Measurements from ENCODE around the gene SEC62.

Gene SEC62, protein sequence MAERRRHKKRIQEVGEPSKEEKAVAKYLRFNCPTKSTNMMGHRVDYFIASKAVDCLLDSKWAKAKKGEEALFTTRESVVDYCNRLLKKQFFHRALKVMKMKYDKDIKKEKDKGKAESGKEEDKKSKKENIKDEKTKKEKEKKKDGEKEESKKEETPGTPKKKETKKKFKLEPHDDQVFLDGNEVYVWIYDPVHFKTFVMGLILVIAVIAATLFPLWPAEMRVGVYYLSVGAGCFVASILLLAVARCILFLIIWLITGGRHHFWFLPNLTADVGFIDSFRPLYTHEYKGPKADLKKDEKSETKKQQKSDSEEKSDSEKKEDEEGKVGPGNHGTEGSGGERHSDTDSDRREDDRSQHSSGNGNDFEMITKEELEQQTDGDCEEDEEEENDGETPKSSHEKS

DNA sequence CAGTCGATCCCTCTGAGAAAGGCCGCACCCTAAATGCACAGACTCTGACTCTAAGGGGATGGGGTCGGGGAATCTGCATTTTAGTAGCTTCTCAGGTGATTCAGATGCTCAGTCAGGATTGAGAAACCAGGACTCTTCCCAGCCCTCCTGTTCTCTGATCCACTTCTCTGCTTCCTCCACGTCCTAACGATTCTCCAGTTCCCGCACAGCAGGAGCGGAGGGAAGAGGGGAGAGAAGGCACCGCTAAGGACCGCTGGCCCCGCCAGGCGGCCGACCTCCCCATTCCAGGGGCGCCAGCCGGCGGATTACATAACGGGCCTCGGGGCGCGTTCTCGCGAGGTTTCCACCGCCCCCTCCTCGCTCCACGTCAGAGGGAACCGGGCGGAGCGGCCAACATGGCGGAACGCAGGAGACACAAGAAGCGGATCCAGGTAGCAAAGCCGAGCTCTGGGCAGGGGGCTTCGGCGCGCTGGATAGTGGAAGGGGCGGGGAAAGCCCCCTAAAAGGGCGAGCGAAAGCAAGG, at the start of gene SEC62:
Gene SEC62, plus strand, starts transcription at position 380 of the 523 bp plus-strand sequence. Its CDS starts 16 bp downstream, at position 396.
- peak; percentile 97 for DNase-seq

DNA sequence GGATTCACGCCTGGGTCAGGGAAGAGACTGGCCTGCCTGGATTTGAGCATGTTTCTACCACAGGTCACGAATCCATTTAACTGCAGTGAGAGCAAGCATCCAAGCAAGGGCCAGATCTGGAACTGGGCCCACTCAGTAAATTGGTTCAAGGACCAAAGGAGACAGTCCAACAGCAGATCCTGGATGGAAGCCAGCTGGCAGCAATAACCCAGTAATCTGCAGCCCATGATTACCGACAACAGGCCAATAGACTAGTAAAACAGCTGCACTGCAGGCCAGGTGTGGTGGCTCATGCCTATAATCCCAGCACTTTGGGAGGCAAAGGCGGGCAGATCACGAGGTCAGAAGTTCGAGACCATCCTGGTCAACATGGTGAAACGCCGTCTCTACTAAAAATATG, 43.4 kb upstream of the SEC62 start:
- peak; percentile 95 to 99 for DNase-seq

DNA sequence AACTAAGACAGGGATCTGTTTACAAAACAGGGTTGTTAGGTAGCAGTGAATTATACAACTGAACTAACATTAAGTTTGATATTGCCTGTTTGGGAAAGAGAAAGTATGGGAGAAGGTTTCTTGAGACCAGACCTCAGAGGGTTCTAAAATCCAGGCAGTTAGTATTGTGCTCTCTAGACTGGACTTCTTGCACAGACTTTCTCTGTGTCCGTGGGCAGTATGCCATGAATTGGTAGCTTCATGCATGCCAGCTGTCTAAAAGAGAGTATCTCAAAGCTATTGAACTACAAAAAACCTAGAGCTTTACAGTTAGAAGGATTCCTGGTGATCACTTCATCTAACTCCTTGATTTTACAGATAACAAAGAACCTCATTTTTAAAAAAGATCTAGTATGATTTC, 42.8 kb upstream of the SEC62 start:
- no peak for DNase-seq

DNA sequence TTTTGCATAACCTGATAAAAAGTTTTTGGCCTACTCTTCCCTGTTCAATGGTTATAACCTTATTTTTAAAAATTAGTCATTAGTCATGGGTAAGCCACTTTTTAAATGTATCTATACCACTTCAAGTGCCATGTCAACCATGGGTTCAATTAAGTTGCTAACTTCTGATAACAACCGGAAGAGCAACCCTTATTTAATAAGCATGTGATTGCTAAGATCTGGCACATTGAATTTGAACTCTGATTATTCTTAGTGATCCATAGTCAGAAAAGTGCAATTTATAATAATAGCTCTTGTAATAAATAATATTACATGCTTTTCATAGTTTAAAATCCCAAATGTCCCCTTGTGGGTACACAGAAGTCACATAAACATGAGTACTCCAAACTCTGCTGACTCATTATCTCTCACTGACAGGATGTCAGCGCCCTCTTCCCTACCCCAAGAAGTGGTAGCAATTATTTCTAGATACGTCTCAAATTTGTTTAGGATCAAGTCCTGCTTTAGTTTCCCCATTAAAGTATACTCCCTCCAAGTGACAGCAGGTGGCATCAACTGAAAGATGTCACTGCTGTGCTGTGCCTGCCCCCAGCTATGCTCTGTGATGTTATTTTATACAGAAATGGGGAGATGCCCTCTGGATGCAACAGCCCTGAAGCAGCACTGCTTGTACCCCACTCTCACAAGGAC, 36.6 kb upstream of the SEC62 start:
- no peak for DNase-seq

DNA sequence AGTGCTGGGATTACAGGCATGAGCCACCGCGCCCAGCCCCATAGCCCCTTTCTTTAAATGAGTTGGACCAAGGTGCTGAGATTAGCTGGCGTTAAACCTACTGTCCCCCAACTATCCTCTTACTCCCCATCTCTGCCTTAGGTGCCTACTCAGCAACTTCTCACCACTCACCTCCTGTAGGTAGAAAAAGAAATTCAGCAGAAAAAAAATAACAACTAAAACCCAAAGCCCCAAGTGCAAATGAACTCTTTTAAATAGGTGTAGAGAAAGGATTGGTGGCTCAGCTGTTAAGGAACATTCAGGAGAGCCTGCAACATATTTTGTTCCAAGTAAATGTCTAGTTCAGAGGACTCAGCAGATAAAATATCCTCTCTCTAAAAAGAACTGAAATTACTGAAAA, 35.8 kb upstream of the SEC62 start:
- DNase-seq, result no peak

DNA sequence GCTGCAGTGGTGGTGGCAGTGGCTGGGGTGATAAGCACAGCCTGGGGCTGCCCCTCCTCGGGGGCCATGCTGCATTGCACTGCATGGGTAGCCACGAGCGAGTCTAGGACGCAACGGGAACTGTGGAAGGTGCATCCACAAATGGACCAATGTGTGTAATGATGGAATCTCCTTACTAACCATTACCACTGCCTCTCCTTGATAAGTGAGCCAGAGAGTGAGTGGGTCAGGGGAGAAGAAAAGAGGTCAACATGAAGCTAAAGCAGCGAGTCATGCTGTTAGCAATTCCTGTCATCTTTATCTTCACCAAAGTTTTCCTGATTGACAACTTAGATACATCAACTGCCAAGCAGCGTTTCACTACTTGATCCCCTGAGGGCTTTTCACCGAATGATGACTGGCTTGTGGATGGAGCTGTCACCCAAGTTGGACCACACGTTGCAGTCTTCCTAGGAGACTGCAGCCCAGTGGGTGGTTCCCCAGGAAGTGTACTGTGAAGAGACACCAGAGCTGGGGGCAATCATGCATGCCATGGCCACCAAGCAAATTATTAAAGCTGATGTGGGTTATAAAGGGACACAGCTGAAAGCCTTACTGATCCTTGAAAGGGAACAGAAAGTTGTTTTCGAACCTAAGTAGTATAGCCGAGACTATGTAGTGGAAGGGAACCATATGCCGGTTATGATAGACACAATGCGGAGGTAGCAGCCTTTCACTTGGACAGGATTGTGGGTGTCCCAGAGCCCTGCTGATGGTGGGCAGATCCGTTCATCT, 34.7 kb upstream of the SEC62 start:
- DNase-seq, result no peak

DNA sequence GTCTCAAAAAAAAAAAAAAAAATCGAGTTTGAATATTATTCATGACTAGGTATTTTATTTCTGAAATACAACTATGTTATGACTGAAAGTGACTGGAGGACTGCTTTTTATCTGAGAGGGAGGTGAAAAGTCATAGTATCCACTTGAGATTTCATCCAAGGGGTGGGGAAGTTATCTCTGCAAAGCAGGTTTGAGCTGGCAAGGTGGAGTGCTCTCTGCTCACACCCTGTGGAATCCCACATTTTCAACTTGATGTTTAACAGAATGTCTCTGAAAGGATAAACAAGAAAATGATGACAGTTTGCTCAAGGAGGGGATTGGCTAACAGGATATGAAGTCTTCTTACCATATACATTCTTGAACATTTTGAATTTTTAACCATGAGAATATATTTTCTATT, 27.3 kb upstream of the SEC62 start:
- DNase-seq, result no peak

DNA sequence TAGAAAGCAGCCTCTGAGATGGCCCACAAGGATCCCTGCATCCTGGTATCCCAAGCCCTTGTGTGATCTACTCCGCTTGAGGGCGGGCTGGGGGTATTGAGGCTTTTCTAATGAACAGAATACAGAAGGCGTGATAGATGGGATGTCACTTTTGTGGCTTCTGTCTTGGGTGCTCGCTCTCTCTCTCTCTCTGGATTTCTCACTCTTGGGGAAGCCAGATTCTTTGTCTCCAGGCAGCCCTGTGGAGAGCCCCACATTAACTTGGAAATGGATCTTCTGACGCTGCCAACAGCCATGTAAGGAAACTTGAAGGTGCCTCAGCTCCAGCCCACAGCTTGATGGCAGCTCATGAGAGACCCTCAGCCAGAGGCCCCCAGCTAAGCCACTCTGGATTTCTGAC, 26.9 kb upstream of the SEC62 start:
- no peak for DNase-seq

DNA sequence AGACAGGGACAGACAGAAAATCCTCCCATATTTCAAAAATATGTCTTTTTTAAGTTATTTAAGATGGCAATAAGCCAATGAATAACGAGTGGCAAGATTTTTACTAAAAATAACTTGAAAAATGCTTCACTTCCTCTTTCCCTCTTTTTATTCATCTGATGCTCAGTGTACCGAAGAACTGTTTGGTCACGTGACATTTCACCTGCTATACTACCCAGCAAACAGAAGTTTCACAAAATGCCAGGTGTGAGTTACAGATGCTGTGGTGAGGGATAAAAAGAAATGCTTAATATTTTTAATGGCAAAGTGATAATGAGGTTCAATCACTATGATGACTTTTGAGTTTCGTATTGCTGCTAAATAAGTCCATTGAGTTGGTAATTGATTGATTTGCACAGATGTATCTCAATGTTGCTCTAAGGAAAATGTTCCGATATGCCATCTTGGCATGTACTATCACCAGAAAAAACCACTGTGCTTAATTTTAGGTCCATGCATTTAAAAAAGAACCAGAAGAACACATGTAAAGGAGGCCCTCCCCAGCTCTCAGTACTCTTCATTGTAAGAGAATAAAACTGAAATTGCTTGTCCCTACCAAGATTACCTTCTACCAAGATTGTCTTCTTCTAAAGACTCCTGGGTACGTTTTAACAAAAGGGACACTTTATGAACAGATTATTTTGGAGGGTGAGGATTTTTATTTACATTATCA, 26.0 kb upstream of the SEC62 start:
- DNase-seq, result peak in 1 of 2 experiments; percentile 15

DNA sequence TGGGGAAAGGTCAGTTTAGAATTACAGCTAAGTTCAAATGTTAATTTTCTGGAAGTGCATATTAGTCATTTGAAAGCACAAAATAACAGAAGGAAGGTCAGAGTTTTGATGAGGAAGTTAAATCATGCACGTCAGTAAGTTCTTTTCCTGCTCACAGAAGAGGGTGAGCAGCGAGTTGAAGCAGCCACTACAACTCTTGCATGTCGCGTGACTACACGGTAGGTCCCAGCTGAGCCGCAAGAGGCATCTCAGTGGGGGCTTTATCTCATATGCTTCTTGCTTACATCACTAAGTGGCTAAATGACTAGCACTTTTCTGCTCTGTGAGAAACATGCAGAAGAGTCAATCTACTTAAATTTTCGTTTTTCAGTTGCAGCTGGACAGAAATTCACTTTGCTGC, 21.3 kb upstream of the SEC62 start:
- no peak for DNase-seq

DNA sequence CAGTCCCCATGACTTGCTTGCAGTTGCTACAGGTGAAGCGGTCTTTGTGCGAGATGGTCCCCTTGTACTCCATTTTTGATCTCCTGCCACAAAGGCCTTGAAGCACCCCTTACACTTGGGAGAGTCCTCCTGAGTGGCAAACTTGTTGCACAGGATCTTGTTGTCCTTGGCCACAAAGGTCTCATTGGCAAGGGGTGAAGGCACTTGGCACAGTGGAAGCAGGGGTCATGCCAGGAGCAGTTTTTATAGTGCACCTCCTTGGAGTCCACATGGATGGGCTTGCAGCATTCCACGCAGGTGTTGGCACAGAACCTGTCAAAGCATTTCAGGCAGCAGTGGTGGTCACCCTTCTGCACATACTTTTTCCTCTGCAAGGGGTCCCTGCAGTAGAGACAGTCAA, 20.3 kb upstream of the SEC62 start:
- DNase-seq, result no peak

DNA sequence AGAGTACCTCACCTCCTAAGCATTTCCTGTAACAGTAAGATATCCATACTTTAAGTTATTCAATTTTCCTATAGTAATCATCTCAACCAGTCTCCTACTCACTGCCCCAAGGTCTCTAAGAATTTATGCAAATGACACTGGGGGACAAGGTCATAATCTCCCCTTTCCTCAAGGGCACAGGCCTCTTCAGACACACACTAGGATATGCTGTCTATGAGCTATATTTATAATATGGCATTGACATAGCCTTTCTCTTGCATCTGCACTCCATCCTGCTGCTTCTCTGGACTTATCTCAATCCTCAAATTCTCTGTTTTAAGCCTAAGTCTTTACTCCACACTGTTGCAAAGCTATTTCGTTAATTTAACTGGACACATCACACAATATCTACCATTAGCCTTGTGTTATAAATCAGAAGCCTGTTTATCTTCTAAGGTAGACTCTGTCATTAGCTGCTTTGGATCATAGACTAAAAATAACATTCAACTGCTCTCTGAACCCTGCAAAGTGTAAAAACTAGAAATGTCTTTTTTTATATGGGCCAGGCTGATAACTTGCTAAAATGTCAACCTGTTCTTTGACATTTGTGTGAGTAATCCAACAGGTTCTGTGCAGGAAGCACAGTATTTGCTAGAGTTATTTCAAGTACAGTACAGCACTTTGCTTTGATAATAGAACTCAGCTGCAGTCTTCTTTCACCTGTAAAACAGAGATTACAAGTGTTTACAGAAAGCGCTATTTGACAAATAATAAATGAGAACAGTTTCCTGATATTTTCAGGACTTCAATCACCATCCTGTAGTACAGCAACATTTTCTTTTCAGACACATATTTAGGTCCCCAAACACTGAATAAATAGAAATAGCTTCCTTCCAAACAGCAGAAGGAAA, 17.8 kb upstream of the SEC62 start:
- peak in 1 of 2 experiments; percentile 61 for DNase-seq

DNA sequence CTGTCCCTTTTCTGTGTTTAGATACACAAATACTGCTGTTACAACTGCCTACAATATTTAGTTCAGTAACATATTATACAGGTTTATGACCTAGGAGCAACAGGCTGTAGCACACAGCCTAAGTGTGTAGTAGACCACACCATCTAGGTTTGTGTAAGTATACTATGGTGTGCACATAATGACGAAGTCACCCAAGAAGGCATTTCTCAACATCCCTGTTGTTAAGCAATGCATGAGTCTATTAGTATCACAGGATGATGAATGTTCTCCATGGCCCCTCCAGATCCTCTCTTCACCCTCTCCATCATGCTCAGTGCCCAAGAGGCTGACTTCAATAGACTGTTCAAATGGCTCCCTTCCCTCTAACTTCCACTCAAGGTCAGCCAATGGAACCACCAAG, 14.6 kb upstream of the SEC62 start:
- DNase-seq, result no peak

DNA sequence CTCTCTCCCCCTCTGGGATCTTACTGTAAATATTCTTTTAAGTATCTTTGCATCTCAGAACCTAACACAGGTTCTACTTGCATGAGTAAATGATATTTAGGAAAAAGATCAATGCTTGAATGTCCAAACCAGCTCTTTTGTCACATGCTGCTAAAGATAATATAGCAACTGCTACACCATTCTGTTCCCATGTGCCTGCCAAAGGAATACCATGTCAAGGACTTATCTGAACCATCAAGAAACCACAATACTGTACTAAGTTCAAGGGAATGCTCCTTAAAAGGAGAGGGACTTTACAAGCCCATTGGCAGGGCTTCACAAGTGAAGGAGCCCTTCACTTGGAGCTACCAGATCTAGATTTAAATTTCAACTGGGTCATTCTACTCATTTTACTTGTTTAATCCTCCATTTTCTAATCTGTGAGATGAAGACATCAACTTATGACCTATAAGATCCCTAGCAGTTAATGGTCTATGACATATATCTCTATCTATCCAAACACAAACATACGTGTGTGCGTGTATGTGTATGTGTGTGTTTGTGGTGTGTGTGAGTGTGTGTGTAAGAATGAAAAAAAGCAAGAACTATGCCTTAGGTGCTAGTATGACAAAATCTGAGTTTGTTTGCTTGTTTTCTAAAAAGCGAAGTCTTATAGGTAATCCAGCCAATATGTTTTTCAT, 13.0 kb upstream of the SEC62 start:
- no peak for DNase-seq

DNA sequence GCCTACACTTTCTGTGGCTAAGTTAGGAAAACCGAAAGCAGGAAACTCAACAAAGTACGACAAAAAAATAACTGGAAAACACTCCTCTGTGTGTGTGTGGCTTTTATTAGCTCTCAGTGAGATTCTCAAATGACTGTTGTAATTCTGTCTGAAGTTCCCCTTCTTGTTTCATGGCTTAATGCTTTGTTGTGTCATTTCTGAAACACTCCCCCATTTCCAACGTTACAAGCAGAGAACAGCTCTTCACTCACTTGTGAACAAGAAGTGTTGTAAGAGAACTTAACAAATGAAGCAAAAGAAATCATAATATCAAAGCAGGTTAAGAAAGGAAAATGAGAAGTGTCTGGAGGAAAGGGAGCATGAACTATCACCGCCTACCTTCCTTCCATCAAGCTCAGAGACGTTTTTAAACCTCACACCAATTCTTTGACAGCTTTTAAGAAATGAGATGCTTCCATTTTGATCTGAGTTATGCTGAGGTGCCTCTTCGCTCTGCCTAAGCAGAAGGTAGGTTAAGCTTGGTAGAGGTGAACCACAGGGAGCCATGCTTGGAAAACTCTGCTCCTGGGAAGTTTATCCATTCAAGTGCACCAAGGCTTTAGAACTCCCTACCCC, 12.4 kb upstream of the SEC62 start:
- no peak for DNase-seq

DNA sequence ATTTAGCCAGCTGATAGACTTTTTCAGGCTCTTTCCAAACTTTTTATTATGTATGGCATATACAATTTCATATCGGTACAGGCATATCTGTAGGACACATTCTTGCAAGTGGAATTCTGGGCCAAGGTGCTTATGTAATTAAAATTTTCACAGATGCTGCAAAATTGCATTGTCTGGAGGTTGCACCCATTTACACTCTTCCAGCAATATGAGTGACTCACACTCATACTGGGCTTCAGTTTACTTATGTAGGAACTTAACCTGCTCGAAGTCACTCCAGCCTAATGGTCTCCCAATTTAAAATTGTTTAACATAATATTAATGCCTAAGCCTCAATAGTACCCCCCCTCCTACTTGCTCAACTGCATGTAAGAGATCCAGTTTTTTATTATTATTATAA, 11.2 kb upstream of the SEC62 start:
- no peak for DNase-seq

DNA sequence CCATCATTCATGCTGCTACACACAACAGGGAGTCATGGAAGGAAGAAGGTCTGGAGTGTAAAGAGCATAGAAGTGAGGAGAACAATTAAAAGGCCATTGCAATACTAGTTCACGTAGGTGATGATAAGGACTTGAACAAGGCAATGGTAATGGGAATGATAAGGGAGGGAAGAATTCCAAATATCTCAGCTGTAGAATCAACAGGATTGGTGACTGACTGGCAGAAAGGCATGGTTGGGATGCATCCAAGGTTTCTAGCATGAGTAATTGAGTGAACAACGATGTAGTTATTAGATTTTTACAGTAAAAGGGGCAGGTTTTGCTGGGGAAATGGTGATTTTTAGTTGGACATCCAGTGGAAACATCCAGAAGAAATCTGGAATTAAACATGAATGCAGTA, 2.4 kb upstream of the SEC62 start:
- DNase-seq, result no peak

DNA sequence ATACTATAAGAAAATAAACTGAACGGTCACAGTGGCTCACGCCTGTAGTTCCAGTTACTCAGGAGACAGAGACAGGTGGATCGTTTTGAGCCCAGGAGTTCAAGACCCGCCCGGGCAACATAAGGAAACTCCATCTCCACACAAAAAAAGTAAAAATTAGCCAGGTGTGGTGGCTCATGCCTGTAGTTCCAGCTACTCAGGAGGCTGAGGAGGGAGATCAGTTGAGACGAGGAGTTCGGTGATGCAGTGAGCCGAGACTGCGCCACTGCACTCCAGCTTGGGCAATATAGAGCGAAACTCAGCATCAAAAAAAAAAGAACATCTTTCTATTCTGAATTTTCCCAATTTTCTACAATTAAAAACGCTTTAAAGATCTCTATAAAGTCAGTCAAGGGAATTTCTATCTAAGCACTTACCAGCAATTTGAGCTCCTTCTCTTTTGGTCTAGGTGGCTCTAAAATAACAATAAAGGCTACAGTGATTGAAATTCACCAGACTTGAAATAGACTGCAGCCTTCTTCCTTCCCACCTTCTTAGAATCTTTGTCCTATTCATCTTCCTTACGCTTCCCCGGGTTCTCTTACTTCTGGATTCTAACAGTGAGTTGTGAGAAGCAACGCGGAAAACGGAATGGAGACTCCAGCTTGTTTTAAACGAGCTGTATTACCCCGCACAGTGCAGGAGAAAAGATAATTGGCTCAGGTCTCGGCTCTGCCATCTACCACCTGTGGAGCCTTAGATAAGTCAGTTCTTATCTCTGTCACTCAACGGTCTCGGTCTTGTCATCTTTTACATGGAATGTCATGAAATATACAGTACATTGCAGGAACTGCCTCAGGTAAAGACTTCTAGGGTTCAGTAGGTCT, 812 bp upstream of the SEC62 start:
- peak; percentile 33 to 68 for DNase-seq

Measured in NCI-H2081 (cell line).